Esophagus squamous epithelium (tissue), 4 donors: ENCODE results near the gene PCDHB7.
"Not testable (repeated sequence)": the region's sequence is repeated elsewhere in the genome, so short reads cannot be mapped to it uniquely, and the experiment has no call there.

Experiments
- POLR2A ChIP-seq, 4 donors: fragments of 450-650 bp; IDR thresholded peaks; one replicate each; pipeline ENCODE4 v1.6.1; 2017; ENCODE audit warnings: antibody characterized with exemption in 4 of 4, mild to moderate bottlenecking in 4 of 4, moderate library complexity in 3 of 4
- TF ChIP-seq, protein P1 (sequence below), 6 experiments: fragments of 450-650 bp in 4 of 6; fragments of 200-600 bp in 2 of 6; sonication (generic) in 2 of 6; IDR thresholded peaks; one replicate each; pipeline ENCODE4 v1.5.1; 2016 to 2019; ENCODE audit warnings: antibody characterized with exemption in 6 of 6, mild to moderate bottlenecking in 4 of 6, moderate library complexity in 4 of 6

DNA sequence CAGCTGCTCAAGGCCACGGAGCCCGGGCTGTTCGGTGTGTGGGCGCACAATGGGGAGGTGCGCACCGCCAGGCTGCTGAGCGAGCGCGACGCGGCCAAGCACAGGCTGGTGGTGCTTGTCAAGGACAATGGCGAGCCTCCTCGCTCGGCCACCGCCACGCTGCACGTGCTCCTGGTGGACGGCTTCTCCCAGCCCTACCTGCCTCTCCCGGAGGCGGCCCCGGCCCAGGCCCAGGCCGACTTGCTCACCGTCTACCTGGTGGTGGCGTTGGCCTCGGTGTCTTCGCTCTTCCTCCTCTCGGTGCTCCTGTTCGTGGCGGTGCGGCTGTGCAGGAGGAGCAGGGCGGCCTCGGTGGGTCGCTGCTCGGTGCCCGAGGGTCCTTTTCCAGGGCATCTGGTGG lies 16.7 kb downstream of the PCDHB7 start:
- TF ChIP-seq, protein P1, sequence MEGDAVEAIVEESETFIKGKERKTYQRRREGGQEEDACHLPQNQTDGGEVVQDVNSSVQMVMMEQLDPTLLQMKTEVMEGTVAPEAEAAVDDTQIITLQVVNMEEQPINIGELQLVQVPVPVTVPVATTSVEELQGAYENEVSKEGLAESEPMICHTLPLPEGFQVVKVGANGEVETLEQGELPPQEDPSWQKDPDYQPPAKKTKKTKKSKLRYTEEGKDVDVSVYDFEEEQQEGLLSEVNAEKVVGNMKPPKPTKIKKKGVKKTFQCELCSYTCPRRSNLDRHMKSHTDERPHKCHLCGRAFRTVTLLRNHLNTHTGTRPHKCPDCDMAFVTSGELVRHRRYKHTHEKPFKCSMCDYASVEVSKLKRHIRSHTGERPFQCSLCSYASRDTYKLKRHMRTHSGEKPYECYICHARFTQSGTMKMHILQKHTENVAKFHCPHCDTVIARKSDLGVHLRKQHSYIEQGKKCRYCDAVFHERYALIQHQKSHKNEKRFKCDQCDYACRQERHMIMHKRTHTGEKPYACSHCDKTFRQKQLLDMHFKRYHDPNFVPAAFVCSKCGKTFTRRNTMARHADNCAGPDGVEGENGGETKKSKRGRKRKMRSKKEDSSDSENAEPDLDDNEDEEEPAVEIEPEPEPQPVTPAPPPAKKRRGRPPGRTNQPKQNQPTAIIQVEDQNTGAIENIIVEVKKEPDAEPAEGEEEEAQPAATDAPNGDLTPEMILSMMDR (IDR thresholded peaks at IDR 0.05) = not testable (repeated sequence)
- TF ChIP-seq POLR2A (IDR thresholded peaks at IDR 0.05) = not testable (repeated sequence)
